M059J (cell line): ENCODE measurements around the gene ZNF319. TPM values are rescaled to one million over a fixed set of nuclear protein-coding genes. Genes with fewer than 3 reads are reported as not detected.
A peak's percentile ranks its signal among the peaks of the same experiment; 100 is the strongest.
"Not testable (repeated sequence)": the region's sequence is repeated elsewhere in the genome, so short reads cannot be mapped to it uniquely, and the experiment has no call there.

Experiments
- DNase-seq: peaks from one replicate; pipeline ENCODE4 v3.0.0-alpha.2; 2012; ENCODE audit warnings: low read depth
- total RNA-seq: library from RNA; depleted of rRNA; stranded (reverse); fragments of >200 nt; shearing (Covaris generic); gene quantifications from 2 replicates; pipeline ENCODE4 v1.2.3, GENCODE V29; 2014

Gene ZNF319
- total RNA-seq, 1 experiment from 2014 or later = 4.5 TPM

DNA sequence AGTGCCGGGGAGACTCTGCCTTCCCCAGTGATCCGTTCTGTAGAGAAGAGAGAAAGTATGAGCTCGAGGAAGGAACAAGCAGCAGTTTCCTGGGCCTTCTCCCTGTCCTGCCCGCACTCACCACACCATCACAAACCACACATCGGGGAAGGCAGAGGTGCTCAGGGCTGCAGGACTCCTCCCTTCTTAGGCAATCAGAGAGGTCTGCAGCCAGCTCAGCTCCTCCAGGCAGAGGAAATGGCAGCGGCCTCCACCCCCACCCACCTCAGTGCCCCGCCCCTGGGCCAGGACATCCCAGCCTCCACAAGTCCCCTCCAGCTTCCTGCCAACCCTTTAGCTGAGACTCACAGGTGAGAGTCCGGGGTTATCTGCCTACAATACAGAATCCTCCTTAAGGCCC lies 2.0 kb downstream of the ZNF319 start:
- DNase-seq = peak; percentile 25

DNA sequence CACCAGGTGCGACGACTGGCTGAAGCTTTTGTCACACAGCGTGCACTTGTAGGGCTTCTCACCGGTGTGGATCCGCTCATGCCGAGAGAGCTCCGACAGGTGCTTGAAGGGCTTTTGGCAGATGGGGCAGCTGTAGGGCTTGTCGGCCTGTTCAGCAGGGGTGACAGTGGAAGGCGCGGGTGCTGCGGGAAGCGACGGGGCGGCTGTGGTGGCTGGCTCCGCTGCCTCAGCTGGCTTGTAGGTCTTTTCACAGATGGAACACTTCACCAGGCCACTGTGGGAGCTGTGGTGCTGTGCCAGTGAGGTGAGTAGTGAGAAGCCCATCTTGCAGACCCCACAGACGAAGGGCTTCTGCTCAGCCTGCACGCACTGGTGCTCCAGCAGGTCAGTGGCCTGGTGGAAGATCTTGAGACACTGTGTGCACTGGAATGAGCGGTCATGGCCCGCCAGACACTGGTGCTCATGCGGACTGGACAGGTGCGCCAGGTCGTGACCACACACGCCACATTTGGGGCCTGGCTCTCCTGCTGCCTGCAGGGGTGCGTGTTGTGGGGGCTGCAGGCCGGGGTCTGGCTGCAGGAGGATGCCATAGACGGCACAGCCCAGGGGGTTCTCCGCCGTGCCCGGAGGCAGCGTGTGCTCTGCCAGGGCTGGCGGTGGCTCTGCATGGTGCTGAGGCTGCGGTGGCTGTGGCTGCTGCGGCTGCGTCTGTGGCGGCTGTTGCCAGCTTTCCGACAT lies 2.8 kb downstream of the ZNF319 start:
- DNase-seq = no peak

DNA sequence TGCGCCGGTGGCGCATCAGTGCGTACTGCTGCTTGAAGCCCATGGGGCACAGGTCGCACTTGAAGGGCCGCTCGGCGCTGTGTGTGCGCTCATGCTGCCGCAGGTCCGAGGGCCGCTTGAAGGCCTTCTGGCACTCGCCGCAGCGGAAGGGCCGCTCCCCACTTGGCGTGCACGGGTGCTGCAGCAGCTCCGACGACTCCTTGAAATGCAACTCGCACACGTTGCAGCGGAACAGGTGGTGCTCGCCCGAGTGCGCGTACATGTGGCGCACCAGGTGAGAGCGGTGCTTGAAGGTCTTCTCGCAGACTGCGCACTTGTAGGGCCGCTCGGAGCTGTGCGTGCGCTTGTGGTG lies 3.3 kb downstream of the ZNF319 start:
- no peak for DNase-seq

GRCh38 chr16:57996406-57997175 lies 3.9 kb downstream of the ZNF319 start:
- no peak for DNase-seq

DNA sequence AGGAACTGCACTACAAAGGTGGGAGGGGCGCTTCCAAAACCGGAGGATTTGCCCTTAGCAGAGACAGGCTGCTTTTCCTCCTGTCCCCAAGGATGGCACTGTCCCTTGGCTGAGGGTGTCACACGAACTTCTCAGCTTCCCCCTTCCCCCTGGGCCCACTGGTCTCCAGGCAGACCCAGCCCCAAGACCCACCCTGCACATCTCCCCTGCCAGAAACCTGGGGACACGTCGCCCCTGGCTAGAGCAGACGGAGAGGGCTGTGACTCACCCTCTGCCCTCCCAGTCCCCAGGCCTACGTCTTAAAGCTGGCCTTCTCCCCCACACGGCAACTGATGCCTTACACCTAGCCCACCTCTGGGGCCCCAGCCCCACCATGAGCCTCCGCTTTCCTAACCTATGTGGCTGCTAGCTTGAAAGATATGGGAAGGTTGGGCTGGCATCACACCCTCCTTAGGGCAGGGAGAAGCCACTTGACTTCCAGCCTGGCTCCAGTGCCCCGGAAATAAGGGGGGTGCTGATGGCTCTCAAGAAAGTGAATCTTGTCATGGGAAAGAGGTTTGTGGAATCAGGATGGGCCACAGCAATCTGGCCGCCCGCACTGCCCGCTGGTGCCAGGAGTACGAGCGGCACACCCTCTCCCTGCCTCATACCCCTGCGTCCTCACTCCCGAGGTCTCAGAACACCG lies 4.6 kb downstream of the ZNF319 start:
- DNase-seq = no peak

DNA sequence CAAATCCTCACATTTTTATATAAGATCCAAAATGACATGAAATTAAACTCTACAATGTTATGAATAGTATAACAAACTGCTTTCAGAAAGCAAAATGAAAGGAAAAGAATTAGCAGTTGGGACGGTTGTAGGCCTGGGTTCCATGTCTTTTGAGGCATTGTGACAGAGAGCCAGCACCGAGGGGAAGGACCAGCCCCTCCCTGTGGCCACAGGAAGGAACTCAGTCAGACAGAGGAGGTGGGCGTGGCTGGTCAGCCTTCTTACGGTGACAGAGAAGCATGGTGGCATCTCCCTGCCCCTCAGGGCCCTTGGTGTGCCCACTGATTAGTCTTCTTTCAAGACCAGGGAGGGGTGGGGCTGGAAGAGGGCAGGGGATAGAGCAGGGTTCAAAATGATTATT lies 5.7 kb downstream of the ZNF319 start:
- peak; percentile 62 for DNase-seq

DNA sequence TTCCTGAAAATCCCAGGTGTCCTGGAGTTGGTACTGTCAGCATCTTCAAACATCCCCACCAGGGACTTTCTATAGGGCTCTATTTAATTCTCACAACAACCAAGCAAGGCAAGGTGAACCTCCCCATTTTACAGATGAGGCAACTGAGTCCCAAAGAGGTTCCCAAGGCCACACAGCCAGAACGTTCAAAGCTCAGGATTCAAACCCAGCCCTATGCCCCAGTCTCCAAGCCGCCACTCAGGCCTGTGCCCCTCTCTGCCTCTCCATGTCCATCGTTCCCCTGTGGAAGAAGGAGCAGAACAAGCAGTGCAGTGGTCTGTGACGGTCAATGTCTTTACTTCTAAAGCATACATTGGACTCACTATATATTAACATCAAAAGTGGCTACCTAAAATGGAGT lies 6.1 kb downstream of the ZNF319 start:
- no peak for DNase-seq

DNA sequence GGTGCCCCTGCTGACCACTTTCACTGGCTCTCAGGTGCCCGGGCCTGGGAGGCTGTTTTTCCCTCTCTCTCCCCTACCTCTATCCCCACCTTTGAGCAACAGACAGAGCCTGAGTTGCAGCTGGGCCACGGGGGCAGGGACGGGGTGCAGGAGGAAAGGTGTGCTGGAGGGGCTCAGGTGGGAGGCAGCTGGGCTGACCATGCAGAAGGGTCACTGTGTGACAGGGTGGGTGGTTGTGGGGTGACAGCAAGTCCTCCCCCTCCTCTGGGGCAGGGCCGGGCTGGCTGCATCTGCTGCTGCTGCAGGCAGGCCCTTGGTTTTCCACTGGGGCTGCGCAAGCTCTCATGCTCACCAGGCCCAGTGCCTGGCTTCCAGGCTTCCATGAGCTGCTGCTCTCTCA lies 6.6 kb downstream of the ZNF319 start:
- no peak for DNase-seq

DNA sequence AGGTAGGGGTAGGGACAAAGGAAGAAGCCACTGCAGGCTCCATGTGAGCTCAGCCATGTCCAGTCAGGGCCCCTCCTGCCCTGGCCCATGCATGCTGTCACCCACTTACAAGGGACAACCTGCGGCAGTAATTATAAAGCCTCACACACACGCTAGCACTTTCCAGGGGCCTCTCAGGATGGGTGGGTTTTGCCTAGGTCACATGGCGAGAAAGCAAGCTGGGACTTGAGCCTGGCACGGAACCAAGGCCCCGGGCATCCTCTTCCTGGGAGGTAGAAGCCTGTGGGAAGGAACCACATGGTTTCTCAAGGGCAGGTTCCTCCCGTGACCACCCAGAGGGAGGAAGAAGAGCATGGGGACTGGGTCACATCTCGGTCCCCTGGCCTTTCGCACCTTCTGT lies 7.0 kb downstream of the ZNF319 start:
- peak; percentile 29 for DNase-seq

- no peak for DNase-seq
Measured at GRCh38 chr16:57992084-57992483, 8.4 kb downstream of the ZNF319 start.

GRCh38 chr16:57991551-57992059 lies 8.9 kb downstream of the ZNF319 start:
- no peak for DNase-seq

DNA sequence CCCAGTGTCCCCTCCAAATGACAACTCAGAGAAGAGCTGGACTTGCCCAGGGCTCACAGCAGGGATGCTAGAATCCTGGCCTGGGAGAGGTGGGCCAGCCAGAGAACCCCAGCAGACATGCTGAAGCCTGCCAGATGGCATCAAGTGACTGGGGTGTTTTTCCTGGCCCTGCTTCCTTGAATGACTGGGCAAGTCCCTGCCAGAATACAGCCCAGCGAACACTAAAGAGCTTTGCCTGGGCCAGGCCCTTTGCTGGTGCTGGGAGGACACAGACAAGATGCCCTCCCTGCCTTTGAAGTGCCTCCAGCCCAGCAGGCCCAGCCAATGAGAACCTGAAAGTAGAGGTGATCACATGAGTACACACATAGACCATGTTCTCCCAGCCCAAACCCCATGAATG lies 11.5 kb downstream of the ZNF319 start:
- DNase-seq = no peak

- DNase-seq = no peak
Measured at GRCh38 chr16:57987441-57988177, 12.9 kb downstream of the ZNF319 start.

DNA sequence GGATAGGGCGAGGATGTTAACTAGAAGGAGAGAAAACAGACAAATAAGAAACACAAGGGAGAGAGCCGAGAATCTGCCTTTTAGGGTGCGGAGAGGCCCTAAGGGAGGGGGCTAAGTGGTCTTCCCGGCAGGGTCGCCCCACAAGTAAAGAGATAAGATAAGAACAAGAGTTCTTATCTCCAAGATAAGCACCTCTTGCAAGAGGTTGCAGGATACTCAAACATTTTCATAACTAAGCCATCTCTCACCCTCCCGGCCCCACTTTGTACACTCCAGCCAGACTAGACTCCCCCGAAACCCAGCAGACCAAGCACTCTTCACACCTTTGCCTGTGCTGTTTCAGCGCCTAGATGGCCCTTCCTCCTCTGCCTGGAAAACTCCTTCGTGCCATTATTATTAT lies 14.3 kb downstream of the ZNF319 start:
- DNase-seq = no peak

- DNase-seq = no peak
Measured at GRCh38 chr16:57985204-57986181, 15.0 kb downstream of the ZNF319 start.

DNA sequence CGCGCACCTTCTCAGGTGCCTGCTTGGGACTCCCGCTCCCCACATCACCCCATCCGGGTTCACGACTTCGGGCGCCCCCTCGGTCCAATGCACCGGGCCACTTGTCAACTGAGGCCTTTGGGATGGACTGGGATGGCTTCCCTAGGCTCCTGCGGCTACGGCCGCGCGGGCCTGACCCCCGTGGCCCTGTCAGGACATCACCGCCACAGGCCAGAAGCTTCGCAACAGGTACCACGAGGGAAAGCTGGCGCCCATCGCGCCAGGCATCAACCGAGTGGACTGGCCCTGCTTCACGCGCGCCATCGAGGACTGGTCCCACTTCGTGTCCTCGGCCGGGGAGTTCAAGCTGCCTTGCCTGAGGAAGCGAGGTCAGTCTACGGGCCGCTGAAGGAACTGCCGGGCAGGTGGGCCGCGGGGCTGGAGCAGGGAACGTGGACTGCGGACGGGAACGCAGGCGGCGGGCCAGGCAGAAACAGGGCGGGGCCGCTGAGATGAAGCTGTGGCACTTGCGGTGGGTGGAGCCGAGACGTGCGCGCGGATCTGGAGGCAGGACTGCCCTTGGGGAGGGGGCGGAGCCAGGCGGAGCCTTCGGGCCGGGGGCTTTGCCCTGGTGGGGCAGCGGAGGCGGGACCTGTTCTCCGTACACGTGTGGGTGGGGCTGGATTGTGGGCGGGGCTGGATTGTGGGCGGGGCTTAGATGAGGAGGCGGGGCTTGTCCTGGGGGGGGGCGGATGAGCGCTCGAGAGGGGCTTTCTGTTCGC lies 15.8 kb downstream of the ZNF319 start:
- peak; percentile 38 for DNase-seq

GRCh38 chr16:57982385-57982784 lies 18.1 kb downstream of the ZNF319 start:
- no peak for DNase-seq

DNA sequence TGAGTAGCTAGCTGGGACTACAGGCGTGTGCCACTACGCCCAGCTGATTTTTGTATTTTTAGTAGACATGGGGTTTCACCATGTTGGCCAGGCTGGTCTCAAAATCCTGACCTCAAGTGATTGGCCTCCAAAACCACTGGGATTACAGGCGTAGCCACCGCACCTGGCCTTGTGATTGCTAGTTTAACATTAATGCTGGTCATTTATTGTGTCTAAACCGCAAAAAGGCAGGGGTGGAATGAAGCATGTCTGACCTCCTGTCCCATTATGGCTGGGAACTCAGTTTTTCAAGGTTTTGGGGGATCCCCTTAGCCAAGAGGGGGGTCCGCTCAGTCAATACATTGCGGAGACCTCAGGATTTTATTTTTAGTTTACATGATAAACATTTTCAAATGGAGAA lies 18.8 kb downstream of the ZNF319 start:
- no peak for DNase-seq

DNA sequence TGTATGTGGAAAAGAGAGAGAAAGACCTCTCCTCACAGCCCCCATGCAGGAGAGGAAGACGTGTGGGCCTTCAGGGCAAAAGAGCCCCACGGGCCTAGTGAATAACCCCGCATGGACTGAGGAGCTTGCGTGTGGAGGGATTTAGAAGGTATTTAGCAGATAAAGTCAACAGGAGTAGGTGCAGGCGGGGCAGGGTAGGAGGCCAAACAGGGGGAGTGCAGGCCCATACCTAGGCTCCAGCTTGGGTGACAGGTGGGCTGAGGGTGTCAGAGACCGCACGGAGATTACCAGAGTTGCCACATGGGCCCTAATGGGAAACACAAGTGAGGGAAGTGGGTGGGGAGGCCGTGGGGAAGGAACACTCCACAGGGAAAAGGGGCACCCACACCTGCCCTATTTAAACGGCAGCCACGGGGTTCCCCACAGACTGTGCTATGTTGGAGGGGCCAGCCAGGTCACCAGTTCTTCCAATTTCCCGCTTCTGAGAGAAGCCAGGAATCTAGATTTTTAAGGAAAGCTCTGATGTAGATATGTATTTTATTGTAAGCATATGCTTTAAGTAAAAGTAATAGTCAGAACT lies 21.4 kb downstream of the ZNF319 start:
- DNase-seq = no peak

GRCh38 chr16:57978070-57978465 lies 22.4 kb downstream of the ZNF319 start:
- DNase-seq = not testable (repeated sequence)
